GM12878 (cell line): Measurements from ENCODE around the gene HINT3.

Experiments
- MTA2 ChIP-seq: fragments of 450-650 bp; IDR thresholded peaks from 2 replicates; pipeline ENCODE4 v1.6.1; 2016; ENCODE audit warnings: low read depth, mild to moderate bottlenecking, moderate library complexity
- RELB ChIP-seq: fragments of 450-650 bp; IDR thresholded peaks from 2 replicates; pipeline ENCODE4 v1.6.1; 2017; ENCODE audit warnings: low read depth, mild to moderate bottlenecking, moderate library complexity
- ZSCAN29 ChIP-seq: fragments of 450-650 bp; IDR thresholded peaks from 2 replicates; pipeline ENCODE4 v1.6.1; 2017; ENCODE audit warnings: mild to moderate bottlenecking, moderate library complexity

GRCh38 chr6:126026001-126026400 lies 69.4 kb downstream of the HINT3 start:
- TF ChIP-seq ZSCAN29 (no peak), RELB (no peak), MTA2 (no peak)
